HEK293T (cell line): ENCODE results near the gene SAMD8.

ENCODE experiments used
- CTCF ChIA-PET: fragments of 350-600 bp; formaldehyde crosslinking; extraction: SDS; loops from one replicate; lab custom pipeline; 2021; ENCODE audit warnings: antibody characterized with exemption, inconsistent platforms; lab: Yijun Ruan, JAX
- POLR2A ChIA-PET: fragments of 350-600 bp; formaldehyde crosslinking; extraction: SDS; loops from one replicate; lab custom pipeline; 2020; ENCODE audit warnings: antibody characterized with exemption, inconsistent platforms; lab: Yijun Ruan, JAX
- DNase-seq: peaks from one replicate; pipeline ENCODE4 v3.0.0; 2012; ENCODE audit warnings: mixed read lengths; ENCODE audit errors: extremely low spot score
- ARNT ChIP-seq: fragments of 450-650 bp; IDR thresholded peaks from 2 replicates; pipeline ENCODE4 v1.6.1; 2017; ENCODE audit warnings: mild to moderate bottlenecking
- BHLHE40 ChIP-seq: fragments of 450-650 bp; IDR thresholded peaks from 2 replicates; pipeline ENCODE4 v1.6.1; 2016; ENCODE audit warnings: mild to moderate bottlenecking, moderate library complexity, borderline replicate concordance
- CTBP1 ChIP-seq: fragments of 450-650 bp; IDR thresholded peaks from 2 replicates; pipeline ENCODE4 v1.6.1; 2016; ENCODE audit warnings: borderline replicate concordance
- ELF4 ChIP-seq: fragments of 450-650 bp; IDR thresholded peaks from 2 replicates; pipeline ENCODE4 v1.6.1; 2017; ENCODE audit warnings: antibody characterized with exemption
- FOXA1 ChIP-seq: fragments of 450-650 bp; IDR thresholded peaks from 2 replicates; pipeline ENCODE4 v1.6.1; 2016; ENCODE audit warnings: mild to moderate bottlenecking
- FOXK2 ChIP-seq: fragments of 450-650 bp; IDR thresholded peaks from 2 replicates; pipeline ENCODE4 v1.6.1; 2016; ENCODE audit warnings: mild to moderate bottlenecking
- FOXM1 ChIP-seq: fragments of 450-650 bp; IDR thresholded peaks from 2 replicates; pipeline ENCODE4 v1.6.1; 2017; ENCODE audit warnings: mild to moderate bottlenecking, borderline replicate concordance
- HDGF ChIP-seq: fragments of 450-650 bp; IDR thresholded peaks from 2 replicates; pipeline ENCODE4 v1.6.1; 2017; ENCODE audit warnings: antibody characterized with exemption, borderline replicate concordance
- L3MBTL2 ChIP-seq: fragments of 450-650 bp; conservative IDR thresholded peaks from 2 replicates; pipeline ENCODE4 v1.6.1; 2016; ENCODE audit warnings: mild to moderate bottlenecking
- LEF1 ChIP-seq: fragments of 450-650 bp; IDR thresholded peaks from 2 replicates; pipeline ENCODE4 v1.6.1; 2017; ENCODE audit warnings: mild to moderate bottlenecking, borderline replicate concordance
- NFRKB ChIP-seq: fragments of 450-650 bp; IDR thresholded peaks from 2 replicates; pipeline ENCODE4 v1.6.1; 2016; ENCODE audit warnings: mild to moderate bottlenecking, moderate library complexity
- PKNOX1 ChIP-seq: fragments of 450-650 bp; IDR thresholded peaks from 2 replicates; pipeline ENCODE4 v1.6.1; 2016
- SP1 ChIP-seq: fragments of 450-650 bp; IDR thresholded peaks from 2 replicates; pipeline ENCODE4 v1.6.1; 2017
- SUZ12 ChIP-seq: fragments of 450-650 bp; IDR thresholded peaks from 2 replicates; pipeline ENCODE4 v1.6.1; 2016; ENCODE audit warnings: mild to moderate bottlenecking
- TARDBP ChIP-seq: fragments of 450-650 bp; IDR thresholded peaks from 2 replicates; pipeline ENCODE4 v1.6.1; 2016
- ZNF384 ChIP-seq: fragments of 450-650 bp; IDR thresholded peaks from 2 replicates; pipeline ENCODE4 v1.6.1; 2016

SAMD8 gene

DNA sequence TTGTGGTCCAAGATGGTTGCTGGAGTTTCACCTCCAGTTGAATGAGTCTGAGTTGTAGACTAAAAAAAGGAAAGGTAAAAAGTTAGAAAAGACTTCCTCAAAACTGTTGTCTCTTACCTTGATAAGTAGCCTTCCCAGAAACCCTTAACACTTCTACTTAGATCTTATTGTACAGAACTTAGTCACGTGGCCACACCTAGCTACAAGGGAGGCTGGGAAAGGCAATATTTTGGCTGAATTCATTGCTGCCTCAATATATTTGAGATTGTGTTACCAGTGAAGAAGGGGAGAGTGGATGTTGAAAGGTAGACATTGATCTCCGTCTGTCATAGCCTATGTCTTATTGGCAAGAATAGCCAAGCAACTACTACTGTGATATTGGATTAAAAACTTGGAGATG, 63.6 kb downstream of the SAMD8 start:
- ChIA-PET CTCF (no interaction called here), POLR2A (no interaction called here)
- no peak for DNase-seq
- TF ChIP-seq FOXM1 (no peak), SUZ12 (no peak), HDGF (no peak), L3MBTL2 (no peak), CTBP1 (no peak), FOXA1 (no peak), NFRKB (no peak), FOXK2 (no peak), ZNF384 (no peak), SP1 (no peak), ELF4 (no peak), TARDBP (no peak), PKNOX1 (no peak), LEF1 (no peak), BHLHE40 (no peak), ARNT (no peak)

DNA sequence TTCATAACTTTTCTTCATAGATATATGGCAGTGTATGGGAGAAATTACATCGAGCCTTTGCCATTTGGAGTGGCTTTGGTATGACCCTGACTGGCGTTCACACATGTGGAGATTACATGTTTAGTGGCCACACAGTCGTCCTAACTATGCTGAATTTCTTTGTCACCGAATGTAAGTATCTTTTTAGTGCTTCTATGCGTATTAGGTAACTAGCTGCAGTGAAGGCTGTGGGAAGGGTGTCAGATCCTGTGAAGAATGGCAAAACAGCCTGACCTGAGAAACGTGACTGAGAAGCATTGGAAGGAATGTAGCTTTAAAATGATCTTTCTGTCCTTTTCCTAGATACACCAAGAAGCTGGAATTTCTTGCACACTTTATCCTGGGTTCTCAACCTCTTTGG, 64.6 kb downstream of the SAMD8 start:
- TF ChIP-seq CTBP1: no peak
- TF ChIP-seq TARDBP: no peak
- no peak for TF ChIP-seq SP1
- no peak for TF ChIP-seq BHLHE40
- no peak for TF ChIP-seq PKNOX1
- TF ChIP-seq ZNF384: no peak
- no peak for TF ChIP-seq ARNT
- TF ChIP-seq SUZ12: no peak
- TF ChIP-seq NFRKB: no peak
- TF ChIP-seq L3MBTL2: no peak
- TF ChIP-seq HDGF: no peak
- TF ChIP-seq ELF4: no peak
- CTCF ChIA-PET: no interaction called here
- POLR2A ChIA-PET: no interaction called here
- DNase-seq: no peak

DNA sequence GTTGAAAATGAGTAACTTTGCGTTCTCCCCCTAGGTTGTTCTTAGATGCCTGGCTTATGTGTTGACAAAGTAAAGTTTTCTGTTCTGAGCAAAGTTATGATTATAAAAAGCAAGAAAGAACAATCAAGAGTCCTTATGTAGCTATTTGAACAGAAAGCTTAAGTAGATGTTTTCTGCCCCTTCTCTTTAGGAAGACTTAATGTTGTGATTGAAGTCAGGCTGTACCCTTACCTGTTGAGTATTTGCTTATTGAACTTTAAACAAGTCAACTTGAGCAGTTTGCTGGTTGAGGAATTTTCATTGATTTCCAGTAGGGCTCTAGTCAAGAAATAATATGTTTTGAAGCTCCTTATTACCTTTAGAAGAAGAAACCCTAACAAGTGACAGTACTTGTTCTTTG, 65.3 kb downstream of the SAMD8 start:
- POLR2A ChIA-PET: no interaction called here
- no peak for DNase-seq
- TF ChIP-seq NFRKB (no peak), BHLHE40 (no peak), PKNOX1 (no peak), TARDBP (no peak), CTBP1 (no peak), SP1 (no peak), L3MBTL2 (no peak), FOXK2 (no peak), ARNT (no peak), LEF1 (no peak), HDGF (no peak), ZNF384 (no peak)
- CTCF ChIA-PET: no interaction called here

DNA sequence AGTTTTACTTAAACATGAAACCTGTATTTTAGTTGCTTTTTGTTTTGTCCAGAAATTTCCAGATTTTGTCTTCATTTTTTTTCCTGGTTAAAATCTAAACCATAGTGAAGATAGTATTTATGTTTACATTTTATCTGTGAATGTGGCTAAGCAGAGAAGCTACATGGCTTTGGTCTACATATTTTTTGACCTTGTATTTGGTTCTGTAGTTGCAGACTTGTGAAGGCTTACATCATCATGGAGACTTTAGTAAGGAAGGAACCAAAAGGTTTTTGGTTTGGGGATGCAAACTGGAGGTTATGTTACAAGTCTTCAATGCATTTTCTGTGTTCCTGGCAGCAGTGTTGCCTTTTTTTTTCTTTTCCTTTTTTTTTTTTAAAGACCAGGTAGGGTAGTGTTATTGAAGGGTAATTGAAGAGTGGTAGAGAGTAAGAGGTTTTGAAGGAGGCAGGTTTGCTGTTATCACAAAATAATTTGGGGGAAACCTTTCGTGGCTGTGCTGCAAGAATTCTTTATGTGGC, 68.3 kb downstream of the SAMD8 start:
- no peak for DNase-seq
- POLR2A ChIA-PET: interaction anchor here (1.0 kb wide), 1 partner anchor 10 kb away, joined by 3 read pairs; no protein-coding TSS in a partner anchor
- CTCF ChIA-PET: interaction anchor here (1.4 kb wide), 1 partner anchor 56 kb away, joined by 5 read pairs; the partner anchor contains the start of gene COMTD1
- TF ChIP-seq CTBP1 (no peak), LEF1 (no peak), HDGF (no peak), FOXA1 (no peak), TARDBP (no peak), ARNT (no peak), ELF4 (no peak), FOXK2 (no peak), BHLHE40 (no peak), SP1 (no peak), ZNF384 (no peak), FOXM1 (no peak), L3MBTL2 (no peak), SUZ12 (no peak), PKNOX1 (no peak)

GRCh38 chr10:75180592-75180991, 69.1 kb downstream of the SAMD8 start:
- ChIA-PET POLR2A (interaction anchor here (1.0 kb wide), 1 partner anchor 9 kb away, joined by 3 read pairs; no protein-coding TSS in a partner anchor), CTCF (no interaction called here)
- DNase-seq: no peak
- TF ChIP-seq PKNOX1 (no peak), BHLHE40 (no peak), LEF1 (no peak), L3MBTL2 (no peak), SUZ12 (no peak), NFRKB (no peak), ZNF384 (no peak), ELF4 (no peak), SP1 (no peak), ARNT (no peak), FOXA1 (no peak), FOXK2 (no peak)
